ENCODE results near the gene SORL1.

Gene SORL1

DNA sequence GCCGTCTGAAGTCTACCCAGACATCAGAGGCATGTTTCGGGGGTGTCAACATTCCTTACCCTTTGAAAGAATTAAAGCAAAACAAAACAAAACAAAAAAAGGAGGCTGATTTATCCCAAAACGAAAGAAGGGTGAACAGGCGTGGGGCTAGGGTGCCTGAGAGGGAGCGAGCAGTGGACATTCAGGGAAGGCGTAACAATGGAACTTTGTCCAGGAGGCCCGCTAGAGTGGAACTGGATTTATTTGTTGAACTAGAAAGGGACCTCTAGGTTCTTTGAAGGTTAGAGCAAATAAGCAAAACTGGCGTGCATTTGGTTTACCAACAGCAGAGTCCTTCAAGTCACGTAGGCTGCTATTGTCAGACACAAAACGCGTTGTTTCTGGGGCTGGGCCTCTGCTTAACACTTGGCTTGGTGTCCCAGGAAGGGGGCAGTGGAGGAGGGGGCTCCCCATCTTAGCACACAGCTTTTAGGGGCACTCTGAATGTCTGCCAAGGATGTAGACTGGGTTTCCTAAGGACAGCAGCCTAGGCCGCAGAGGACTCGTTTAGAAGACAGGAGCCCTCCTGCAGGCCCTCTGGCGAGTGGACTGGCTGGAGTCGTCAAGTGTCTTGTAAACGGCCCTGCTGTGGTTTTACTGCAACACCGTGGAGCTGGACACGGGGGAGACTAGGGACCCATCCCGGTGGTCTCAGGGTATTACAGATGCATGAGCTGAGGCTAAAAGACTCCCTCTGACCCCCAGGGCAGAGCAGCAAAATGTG, 204.4 kb downstream of the SORL1 start:
- DNase-seq (ENCODE audit: low spot score): no peak
- TF ChIP-seq, protein P1, sequence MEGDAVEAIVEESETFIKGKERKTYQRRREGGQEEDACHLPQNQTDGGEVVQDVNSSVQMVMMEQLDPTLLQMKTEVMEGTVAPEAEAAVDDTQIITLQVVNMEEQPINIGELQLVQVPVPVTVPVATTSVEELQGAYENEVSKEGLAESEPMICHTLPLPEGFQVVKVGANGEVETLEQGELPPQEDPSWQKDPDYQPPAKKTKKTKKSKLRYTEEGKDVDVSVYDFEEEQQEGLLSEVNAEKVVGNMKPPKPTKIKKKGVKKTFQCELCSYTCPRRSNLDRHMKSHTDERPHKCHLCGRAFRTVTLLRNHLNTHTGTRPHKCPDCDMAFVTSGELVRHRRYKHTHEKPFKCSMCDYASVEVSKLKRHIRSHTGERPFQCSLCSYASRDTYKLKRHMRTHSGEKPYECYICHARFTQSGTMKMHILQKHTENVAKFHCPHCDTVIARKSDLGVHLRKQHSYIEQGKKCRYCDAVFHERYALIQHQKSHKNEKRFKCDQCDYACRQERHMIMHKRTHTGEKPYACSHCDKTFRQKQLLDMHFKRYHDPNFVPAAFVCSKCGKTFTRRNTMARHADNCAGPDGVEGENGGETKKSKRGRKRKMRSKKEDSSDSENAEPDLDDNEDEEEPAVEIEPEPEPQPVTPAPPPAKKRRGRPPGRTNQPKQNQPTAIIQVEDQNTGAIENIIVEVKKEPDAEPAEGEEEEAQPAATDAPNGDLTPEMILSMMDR (IDR thresholded peaks at IDR 0.05): no peak
- H3K4me3 ChIP-seq: peak overlapping the region; percentile 77
- H3K27ac ChIP-seq: peak overlapping the region; percentile 93 to 97

DNA sequence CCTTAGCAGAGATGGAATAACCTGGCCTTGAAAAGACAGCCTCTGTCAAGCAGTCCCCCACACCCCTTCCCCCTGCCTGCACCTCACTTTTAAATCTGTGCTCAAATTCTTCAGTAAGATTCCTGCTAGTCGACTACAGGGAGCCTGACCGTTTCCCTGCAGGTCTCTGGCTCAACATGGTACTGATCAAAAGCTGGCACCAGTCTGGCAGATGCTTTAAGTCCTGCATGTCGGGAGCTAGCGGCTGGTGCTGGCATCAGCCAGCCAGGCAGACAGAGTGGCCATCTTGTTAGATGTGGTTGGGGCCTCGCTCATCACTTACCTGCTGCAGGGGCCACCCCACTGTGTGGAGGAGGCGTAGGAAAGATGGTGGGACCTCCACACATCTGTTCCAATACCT, 205.0 kb downstream of the SORL1 start:
- Histone ChIP-seq H3K27ac (peak overlapping the region; percentile 93 to 97), H3K4me3 (no peak overlapping the region)
- no peak for DNase-seq (ENCODE audit: low spot score)
- TF ChIP-seq, protein P1 (IDR thresholded peaks at IDR 0.05): no peak

DNA sequence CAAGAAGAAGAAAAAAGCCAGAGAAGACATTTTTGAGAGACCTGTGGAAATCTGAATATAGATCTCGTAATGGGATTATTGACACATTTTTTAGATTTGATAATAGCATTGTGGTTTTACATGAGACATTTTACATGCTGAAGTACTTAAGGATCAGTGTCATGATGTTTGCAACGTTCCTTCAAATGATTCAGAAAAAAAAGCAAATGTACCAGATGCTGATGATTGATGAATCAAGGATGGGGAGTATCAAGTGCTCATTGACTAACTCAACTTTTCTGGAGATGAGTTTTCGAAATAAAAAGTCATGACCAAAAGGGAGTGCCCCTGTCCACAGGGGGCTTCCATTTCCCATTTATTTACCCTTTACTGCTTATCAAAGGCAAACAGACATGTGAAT, 207.7 kb downstream of the SORL1 start:
- no peak overlapping the region for H3K27ac ChIP-seq
- no peak overlapping the region for H3K4me3 ChIP-seq
- DNase-seq (ENCODE audit: low spot score): no peak
- TF ChIP-seq, protein P1 (IDR thresholded peaks at IDR 0.05): no peak

DNA sequence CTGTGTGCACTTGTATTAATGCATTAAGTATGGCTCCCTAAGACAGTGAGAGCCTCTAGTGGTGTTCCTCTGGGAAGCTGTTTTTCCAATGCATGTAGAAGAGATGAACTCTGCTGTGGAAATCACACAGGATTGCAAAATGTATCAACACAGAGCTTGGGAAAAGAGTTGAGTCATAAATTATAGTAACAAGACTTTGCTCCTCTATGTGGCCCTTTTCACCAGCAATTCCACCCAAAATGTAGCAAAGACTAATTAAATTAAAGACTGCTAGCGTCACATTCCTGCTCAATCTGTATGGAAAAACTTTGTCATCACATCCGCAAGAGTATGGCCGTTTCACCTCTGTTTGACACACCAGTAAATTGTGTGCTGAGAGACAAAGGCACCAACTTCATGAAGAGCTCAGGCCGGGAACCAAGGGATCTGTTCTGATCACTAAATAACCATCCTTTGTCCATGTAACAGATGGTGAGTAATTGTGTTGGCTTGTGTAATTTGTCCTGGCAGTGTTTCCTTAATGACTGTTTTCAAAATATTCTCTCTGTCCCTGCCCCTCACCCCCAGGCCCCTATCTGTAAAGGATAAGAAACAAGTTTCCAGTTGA, 209.9 kb downstream of the SORL1 start:
- Histone ChIP-seq H3K27ac (peak overlapping the region; percentile 11 to 70), H3K4me3 (no peak overlapping the region)
- no peak for DNase-seq (ENCODE audit: low spot score)
- TF ChIP-seq, protein P1 (IDR thresholded peaks at IDR 0.05): no peak

DNA sequence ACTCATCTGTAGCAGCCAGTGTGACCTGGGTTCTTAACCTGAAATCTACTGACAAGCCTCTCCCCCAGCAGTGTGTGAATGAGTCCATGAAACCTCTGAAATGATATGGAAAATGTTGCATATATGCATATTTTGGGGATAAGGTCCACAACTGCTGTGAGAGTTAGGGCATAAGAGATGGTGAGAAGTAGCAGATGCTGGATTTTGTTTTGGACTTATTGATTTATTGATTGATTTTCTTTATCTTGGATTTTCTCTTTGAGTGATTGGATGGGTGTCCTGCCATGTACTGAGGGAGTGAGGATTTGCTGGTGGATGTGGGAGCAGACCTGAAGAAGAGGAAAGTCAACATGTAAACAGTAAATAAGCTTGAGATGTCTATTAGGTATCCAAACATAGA, 212.0 kb downstream of the SORL1 start:
- DNase-seq (ENCODE audit: low spot score): no peak
- H3K4me3 ChIP-seq: no peak overlapping the region
- no peak overlapping the region for H3K27ac ChIP-seq
- TF ChIP-seq, protein P1 (IDR thresholded peaks at IDR 0.05): no peak

DNA sequence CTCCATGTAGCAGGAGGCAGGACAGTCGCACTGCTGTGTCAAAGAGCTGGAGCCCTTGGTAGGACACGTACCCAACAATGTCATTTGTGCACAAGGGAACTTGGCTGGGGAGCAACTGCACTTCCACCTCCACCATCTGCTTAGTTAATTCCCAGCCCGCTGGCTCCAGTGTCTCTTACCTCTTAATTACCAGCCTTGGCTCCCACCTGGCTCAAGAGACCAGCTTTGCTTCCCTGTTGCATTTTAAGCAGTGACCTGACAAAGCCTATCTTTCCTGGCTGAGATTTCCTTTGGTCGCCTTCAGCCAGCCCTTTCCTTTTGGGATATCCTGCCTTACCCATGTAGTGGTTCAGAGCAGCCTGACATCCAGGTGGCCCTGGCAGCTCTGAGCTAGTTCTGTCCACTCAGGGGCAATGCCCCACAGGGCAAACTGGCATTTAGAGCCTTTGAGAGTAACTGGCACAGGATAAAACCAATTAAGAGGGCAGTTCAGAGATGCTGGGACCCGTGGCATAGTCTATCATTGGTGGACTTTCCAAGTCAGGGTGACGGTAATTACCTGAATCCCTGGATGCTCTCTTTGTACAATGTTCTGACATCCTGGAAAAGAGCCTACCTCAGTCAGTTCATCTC, 213.2 kb downstream of the SORL1 start:
- Histone ChIP-seq H3K27ac (no peak overlapping the region), H3K4me3 (no peak overlapping the region)
- no peak for DNase-seq (ENCODE audit: low spot score)
- TF ChIP-seq, protein P1 (IDR thresholded peaks at IDR 0.05): no peak
